ENCODE results near the gene GUCY1A1.

- TF ChIP-seq CTCF (IDR thresholded peaks at IDR 0.05; ENCODE audit: low read length): no peak
- no peak for TF ChIP-seq EZH2 (optimal IDR thresholded peaks at IDR 0.05; ENCODE audit: low read depth, low read length)
Measured at GRCh38 chr4:155762334-155762733, 95.7 kb downstream of the GUCY1A1 start.
